Measurements from ENCODE around the gene MALRD1.
"Not testable (repeated sequence)": the region's sequence is repeated elsewhere in the genome, so short reads cannot be mapped to it uniquely, and the experiment has no call there.

Gene MALRD1

DNA sequence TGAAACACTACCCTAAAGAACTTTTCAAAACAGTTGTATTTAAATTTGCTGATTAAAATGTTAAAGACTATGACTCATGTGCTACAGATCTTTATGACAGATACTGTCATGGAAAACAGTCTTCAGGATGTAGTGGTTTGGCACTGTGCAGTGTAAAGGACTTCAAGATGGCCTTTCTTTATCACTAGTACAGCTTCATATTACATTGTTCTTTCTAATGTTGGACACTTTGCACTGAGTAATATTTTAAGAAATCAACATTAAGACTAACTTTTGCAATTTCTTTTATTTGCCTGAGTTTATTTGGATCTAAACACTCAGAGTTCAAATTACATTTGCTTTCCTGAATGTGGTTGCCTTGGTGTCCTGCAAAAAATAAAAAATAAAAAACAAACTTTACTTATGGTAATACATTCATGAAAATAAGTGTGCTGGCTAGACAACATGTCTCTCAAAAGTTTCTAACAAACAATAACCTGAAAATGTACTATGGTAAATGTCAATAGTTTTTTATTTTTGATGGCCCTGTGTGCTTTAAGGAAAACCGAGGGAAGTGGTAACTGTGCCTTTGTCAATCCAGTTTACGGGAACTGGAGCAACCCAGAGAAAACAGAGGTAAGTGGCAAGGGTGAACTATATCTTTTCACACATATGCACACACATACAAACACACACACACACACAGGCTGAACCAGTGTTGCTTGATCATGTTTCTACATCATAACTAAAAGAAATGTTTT lies 681.7 kb downstream of the MALRD1 start:
- no peak for DNase-seq

- DNase-seq = no peak
Measured at GRCh38 chr10:19730907-19731217, 682.3 kb downstream of the MALRD1 start.

GRCh38 chr10:19731560-19731959 lies 683.0 kb downstream of the MALRD1 start:
- DNase-seq = no peak

DNA sequence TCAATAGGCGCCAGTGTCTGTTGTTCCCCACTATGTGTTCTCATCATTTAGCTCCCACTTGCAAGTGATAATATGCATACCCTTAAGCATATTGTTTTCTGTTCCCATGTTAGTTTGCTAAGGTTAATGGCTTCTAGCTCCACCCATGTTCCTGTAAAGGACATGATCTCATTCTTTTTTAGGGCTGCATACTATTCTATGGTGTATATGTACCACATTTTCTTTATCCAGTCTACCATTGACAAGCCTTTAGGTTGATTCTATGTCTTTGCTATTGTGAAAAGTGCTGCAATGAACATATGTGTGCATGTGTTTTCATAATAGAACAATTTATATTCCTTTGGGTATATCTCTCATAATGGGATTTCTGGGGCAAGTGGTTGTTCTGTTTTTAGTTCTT lies 689.8 kb downstream of the MALRD1 start:
- DNase-seq = no peak

DNA sequence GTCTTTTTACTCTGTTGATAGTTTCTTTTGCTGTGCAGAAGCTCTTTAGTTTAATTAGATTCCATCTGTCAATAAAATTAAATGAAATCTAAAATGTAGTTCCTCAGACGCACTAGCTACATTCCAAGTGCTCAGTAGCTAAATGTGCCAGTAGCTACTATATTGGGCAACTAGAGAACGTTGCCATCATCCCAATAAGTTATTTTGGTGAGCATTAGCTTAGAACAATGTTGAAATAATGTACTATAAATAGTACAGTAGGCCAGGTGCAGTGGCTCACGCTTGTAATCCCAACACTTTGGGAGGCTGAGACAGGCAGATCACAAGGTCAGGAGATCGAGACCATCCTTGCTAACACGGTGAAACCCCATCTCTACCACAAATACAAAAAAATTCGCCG lies 690.6 kb downstream of the MALRD1 start:
- DNase-seq = not testable (repeated sequence)

DNA sequence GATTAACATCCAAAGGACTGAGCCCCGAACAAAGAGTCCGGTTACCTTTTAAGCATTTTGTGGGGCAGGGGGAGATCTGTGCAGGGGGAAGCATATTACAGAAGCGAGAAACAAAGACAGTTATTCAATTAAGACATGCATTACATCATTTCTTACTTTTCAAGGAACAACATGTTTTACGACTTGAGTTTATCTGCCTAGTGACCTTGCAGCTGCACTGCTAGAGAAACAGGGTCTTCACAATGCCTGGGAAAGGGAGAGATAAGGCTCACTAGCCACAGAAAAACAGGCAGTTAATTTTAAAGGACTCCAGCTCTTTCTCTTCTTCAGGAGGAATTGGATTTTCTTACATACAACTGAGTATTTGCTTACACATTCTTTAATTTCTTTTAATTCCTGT lies 693.5 kb downstream of the MALRD1 start:
- DNase-seq = not testable (repeated sequence)

DNA sequence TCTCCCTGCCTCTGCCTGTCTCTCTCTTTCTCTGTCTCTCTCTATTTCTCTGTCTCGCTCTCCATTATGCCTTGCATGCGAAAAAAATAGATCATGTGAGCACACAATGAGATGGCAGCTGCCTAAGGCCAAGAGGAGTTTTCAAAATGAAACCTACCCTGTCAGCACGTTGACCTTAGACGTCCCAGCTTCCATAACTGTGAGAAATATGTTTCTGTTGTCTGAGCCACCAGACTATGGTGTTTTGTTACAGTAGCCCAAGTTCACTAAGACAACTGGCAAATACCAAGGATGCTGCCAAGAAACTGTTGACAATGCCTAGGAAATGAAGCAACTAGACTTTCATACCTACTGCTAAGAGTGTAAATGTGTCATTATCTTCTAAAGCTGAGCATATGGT lies 697.1 kb downstream of the MALRD1 start:
- DNase-seq = no peak

DNA sequence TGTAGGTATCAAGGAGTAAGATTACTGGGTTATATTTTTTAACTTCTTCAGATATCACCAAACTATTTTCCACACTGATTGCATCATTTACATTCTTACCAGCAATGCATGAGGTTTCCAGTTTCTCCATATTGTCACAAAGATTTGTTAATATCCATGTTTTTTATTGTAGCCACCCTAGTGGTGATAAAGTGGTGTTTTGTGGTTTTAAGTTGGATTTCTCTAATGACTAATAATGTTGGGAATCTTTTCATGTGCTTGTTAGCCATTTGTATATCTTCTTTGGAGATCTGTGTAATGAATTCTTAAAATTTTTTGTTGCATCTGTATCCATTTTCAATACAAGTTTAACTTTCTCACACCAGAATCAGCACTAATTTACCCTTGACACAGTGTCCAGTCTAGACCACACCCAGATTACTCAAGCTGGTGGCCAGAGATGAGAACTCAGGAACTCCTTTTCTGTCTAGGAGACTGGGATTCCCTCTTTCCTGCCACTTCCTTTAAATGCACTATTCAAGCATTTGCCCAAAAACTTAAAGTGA lies 700.7 kb downstream of the MALRD1 start:
- no peak for DNase-seq

DNA sequence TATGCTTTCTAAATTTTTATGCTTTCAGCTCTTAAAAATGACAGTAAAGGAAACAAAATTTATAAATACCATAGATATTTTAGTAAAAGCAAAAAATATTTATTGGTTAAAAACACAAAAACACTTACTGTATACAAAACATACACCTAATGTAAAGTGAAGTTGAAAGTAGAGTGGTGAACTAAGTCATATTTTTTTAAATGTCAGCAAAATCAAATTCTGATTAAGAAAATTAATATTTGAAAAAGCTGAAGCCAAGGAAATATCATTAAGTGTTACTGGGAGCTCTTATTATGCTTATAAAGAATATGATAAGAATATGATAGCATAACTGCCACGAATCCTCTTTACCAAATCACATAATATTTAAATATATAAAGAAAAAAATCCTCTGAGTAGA lies 702.4 kb downstream of the MALRD1 start:
- no peak for DNase-seq

DNA sequence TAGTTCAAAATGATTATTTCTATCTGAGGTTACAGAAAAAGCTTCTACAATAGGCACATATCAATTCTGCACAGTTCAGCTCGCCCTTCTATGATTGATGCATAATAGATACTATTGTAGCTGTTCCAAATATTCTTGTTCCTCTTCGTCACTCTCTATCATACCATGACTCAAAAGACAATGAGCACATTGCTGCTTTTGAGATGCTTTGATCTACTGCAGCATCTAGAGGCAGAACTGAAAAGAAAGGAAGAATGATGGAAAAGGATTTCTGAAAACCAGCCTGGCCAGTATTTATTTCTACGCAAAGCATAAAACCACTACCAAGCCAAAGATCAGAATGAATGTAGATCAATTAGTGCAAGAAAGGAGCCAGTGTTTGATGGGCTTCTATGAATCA lies 708.3 kb downstream of the MALRD1 start:
- DNase-seq = no peak

- no peak for DNase-seq
Measured at GRCh38 chr10:19762026-19762425, 713.4 kb downstream of the MALRD1 start.

DNA sequence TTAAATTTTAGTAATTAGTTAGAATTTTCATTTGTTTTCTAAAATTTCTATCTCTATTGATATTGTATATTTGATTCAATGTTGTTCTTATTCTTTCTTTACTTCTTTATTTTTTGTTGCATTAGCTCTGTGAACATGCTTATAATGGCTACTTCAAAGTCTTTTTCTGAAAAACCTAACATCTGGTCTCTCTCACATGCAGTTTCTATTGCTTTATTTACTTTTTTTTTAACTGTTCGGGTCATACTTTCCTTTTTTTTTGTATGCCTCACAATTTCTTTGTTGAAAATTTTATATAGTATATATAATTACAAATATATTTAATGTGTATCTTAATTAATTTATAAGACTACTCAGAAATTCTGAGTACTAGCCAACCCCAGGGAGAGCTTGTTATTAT lies 715.5 kb downstream of the MALRD1 start:
- DNase-seq = no peak

GRCh38 chr10:19767876-19768275 lies 719.3 kb downstream of the MALRD1 start:
- no peak for DNase-seq

GRCh38 chr10:19769826-19770225 lies 721.2 kb downstream of the MALRD1 start:
- DNase-seq = not testable (repeated sequence)

DNA sequence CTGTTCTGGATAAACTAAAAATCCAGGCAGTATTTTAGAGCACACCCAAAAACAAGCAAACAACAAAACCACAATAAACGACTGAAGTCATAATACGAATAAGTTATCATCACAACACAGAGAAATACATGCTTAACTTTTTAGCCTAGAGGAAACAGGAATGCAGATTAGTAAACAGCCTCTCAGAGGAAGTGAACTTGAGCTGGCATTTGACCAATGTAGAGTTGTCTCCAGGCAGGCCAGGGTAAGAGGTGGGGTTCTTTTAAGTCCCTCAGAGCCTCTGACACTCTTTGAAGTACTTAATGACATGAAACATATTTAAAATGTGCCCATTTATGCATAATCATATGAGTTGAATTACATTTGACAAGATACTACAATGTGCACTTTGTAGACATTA lies 724.4 kb downstream of the MALRD1 start:
- DNase-seq = no peak

- DNase-seq = no peak
Measured at GRCh38 chr10:19775296-19775695, 726.7 kb downstream of the MALRD1 start.

- DNase-seq = no peak
Measured at GRCh38 chr10:19777806-19778205, 729.2 kb downstream of the MALRD1 start.

GRCh38 chr10:19778996-19779395 lies 730.4 kb downstream of the MALRD1 start:
- no peak for DNase-seq

GRCh38 chr10:19782430-19783089 lies 734.0 kb downstream of the MALRD1 start:
- no peak for DNase-seq

DNA sequence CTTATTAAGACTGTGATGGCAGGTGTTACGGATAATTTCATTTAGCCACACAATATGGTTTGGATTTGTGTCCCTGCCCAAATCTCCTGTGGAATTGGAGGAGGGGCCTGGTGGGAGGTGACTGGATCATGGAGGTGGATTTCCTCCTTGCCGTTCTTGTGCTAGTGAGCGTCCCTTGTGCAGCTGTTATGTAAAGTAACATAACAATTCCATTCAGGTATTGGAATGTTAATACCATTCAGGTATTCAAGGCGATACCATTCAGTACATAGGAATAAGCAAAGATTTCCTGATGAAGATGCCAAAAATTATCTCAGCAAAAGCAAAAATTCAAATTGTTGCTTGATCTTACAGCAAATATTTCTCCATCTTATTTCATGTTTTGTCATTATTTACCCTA lies 735.1 kb downstream of the MALRD1 start:
- DNase-seq = no peak

Measured in activated CD4-positive, alpha-beta T cell treated with anti-CD3 and anti-CD28 coated beads for 1 hour (primary cell).